GM19397 (cell line): ENCODE results near the gene CELF4.

Source experiments
- ATAC-seq: cut with Tn5 transposase; IDR thresholded peaks from one replicate; pipeline ENCODE4 v1.9.1; 2021; ENCODE audit warnings: mild to moderate bottlenecking, moderate library complexity; ENCODE audit not compliant: unreplicated experiment

The CELF4 gene

GRCh38 chr18:37299471-37300304 lies 265.9 kb downstream of the CELF4 start:
- ATAC-seq, result no peak

GRCh38 chr18:37298816-37299215 lies 266.8 kb downstream of the CELF4 start:
- no peak for ATAC-seq

GRCh38 chr18:37297106-37297505 lies 268.5 kb downstream of the CELF4 start:
- ATAC-seq, result no peak

- no peak for ATAC-seq
Measured at GRCh38 chr18:37294951-37295350, 270.6 kb downstream of the CELF4 start.

GRCh38 chr18:37293359-37293758 lies 272.2 kb downstream of the CELF4 start:
- ATAC-seq, result no peak

GRCh38 chr18:37289423-37289822 lies 276.2 kb downstream of the CELF4 start:
- ATAC-seq, result no peak

- no peak for ATAC-seq
Measured at GRCh38 chr18:37287601-37288000, 278.0 kb downstream of the CELF4 start.

GRCh38 chr18:37286801-37287200 lies 278.8 kb downstream of the CELF4 start:
- no peak for ATAC-seq

- no peak for ATAC-seq
Measured at GRCh38 chr18:37285825-37286224, 279.8 kb downstream of the CELF4 start.

- no peak for ATAC-seq
Measured at GRCh38 chr18:37284260-37284659, 281.3 kb downstream of the CELF4 start.

- no peak for ATAC-seq
Measured at GRCh38 chr18:37282386-37283037, 283.1 kb downstream of the CELF4 start.

GRCh38 chr18:37280701-37281393 lies 284.8 kb downstream of the CELF4 start:
- ATAC-seq, result no peak

GRCh38 chr18:37277804-37278203 lies 287.8 kb downstream of the CELF4 start:
- ATAC-seq, result no peak

GRCh38 chr18:37276111-37276890 lies 289.3 kb downstream of the CELF4 start:
- no peak for ATAC-seq

- ATAC-seq, result no peak
Measured at GRCh38 chr18:37275237-37275741, 290.3 kb downstream of the CELF4 start.

GRCh38 chr18:37274309-37275236 lies 291.0 kb downstream of the CELF4 start:
- ATAC-seq, result no peak

- ATAC-seq, result no peak
Measured at GRCh38 chr18:37272841-37273240, 292.8 kb downstream of the CELF4 start.

- no peak for ATAC-seq
Measured at GRCh38 chr18:37272226-37272625, 293.4 kb downstream of the CELF4 start.

GRCh38 chr18:37270666-37271052 lies 294.9 kb downstream of the CELF4 start:
- ATAC-seq, result no peak
